HepG2 (cell line): Measurements from ENCODE around the gene LSM12. TPM values are rescaled to one million over a fixed set of nuclear protein-coding genes. Genes with fewer than 3 reads are reported as not detected.
A peak's percentile ranks its signal among the peaks of the same experiment; 100 is the strongest.

Experiments
- BRCA1 ChIP-seq: sonication (generic); formaldehyde crosslinking; IDR thresholded peaks from 2 replicates; pipeline ENCODE4 v1.4.0; 2020; ENCODE audit warnings: missing genetic modification reagents
- CEBPG ChIP-seq: IDR thresholded peaks from 2 replicates; pipeline ENCODE4 v1.6.1; 2016
- MXD3 ChIP-seq: IDR thresholded peaks from 2 replicates; pipeline ENCODE4 v1.6.1; 2016; ENCODE audit warnings: mild to moderate bottlenecking, missing biosample characterization, missing genetic modification reagents
- PHF21A ChIP-seq: sonication (generic); formaldehyde crosslinking; IDR thresholded peaks from 2 replicates; pipeline ENCODE4 v1.5.0; 2020; ENCODE audit warnings: mild to moderate bottlenecking, missing genetic modification reagents
- RELA ChIP-seq: sonication (generic); formaldehyde crosslinking; IDR thresholded peaks from 2 replicates; pipeline ENCODE4 v1.4.0; 2020; ENCODE audit warnings: missing genetic modification reagents
- REPIN1 ChIP-seq: sonication (generic); formaldehyde crosslinking; IDR thresholded peaks from 2 replicates; pipeline ENCODE4 v1.8.0; 2022; ENCODE audit warnings: missing genetic modification reagents, low read depth, mild to moderate bottlenecking, borderline replicate concordance
- REXO4 ChIP-seq: sonication (generic); formaldehyde crosslinking; IDR thresholded peaks from 2 replicates; pipeline ENCODE4 v1.8.0; 2022; ENCODE audit warnings: missing genetic modification reagents, mild to moderate bottlenecking, borderline replicate concordance
- SCMH1 ChIP-seq: sonication (generic); formaldehyde crosslinking; IDR thresholded peaks from 2 replicates; pipeline ENCODE4 v1.9.0; 2021; ENCODE audit warnings: missing genetic modification reagents, mild to moderate bottlenecking, borderline replicate concordance
- SOX5 ChIP-seq: IDR thresholded peaks from 2 replicates; pipeline ENCODE4 v1.6.1; 2016; ENCODE audit warnings: borderline replicate concordance
- TEAD2 ChIP-seq: sonication (generic); formaldehyde crosslinking; IDR thresholded peaks from 2 replicates; pipeline ENCODE4 v1.9.0; 2021; ENCODE audit warnings: missing genetic modification reagents
- TP53 ChIP-seq: sonication (generic); formaldehyde crosslinking; conservative IDR thresholded peaks from 2 replicates; pipeline ENCODE4 v1.4.0; 2020; ENCODE audit warnings: missing genetic modification reagents
- ZBTB20 ChIP-seq: sonication (generic); formaldehyde crosslinking; IDR thresholded peaks from 2 replicates; pipeline ENCODE4 v1.8.1; 2023; ENCODE audit warnings: missing genetic modification reagents, low read depth, mild to moderate bottlenecking, borderline replicate concordance
- ZFP37 ChIP-seq: sonication (generic); formaldehyde crosslinking; IDR thresholded peaks from 2 replicates; pipeline ENCODE4 v1.4.0; 2020; ENCODE audit warnings: missing genetic modification reagents, borderline replicate concordance
- ZFX ChIP-seq: sonication (generic); formaldehyde crosslinking; IDR thresholded peaks from 2 replicates; pipeline ENCODE4 v1.4.0; 2020; ENCODE audit warnings: mild to moderate bottlenecking, low read depth, missing genetic modification reagents, moderate library complexity
- ZNF101 ChIP-seq: sonication (generic); formaldehyde crosslinking; IDR thresholded peaks from 2 replicates; pipeline ENCODE4 v1.4.0; 2020; ENCODE audit warnings: mild to moderate bottlenecking, low read depth, missing genetic modification reagents, borderline replicate concordance
- ZNF296 ChIP-seq: sonication (generic); formaldehyde crosslinking; conservative IDR thresholded peaks from 2 replicates; pipeline ENCODE4 v1.5.0; 2020; ENCODE audit warnings: mild to moderate bottlenecking, missing genetic modification reagents
- ZSCAN21 ChIP-seq: sonication (generic); formaldehyde crosslinking; IDR thresholded peaks from 2 replicates; pipeline ENCODE4 v1.8.0; 2022; ENCODE audit warnings: mild to moderate bottlenecking, missing genetic modification reagents, moderate library complexity, borderline replicate concordance
- ZSCAN29 ChIP-seq: sonication (generic); formaldehyde crosslinking; conservative IDR thresholded peaks from 2 replicates; pipeline ENCODE4 v1.4.0; 2020; ENCODE audit warnings: mild to moderate bottlenecking, missing genetic modification reagents
- ZUFSP ChIP-seq: sonication (generic); formaldehyde crosslinking; IDR thresholded peaks from 2 replicates; pipeline ENCODE4 v1.9.0; 2021; ENCODE audit warnings: missing genetic modification reagents, mild to moderate bottlenecking, borderline replicate concordance
- polyA plus RNA-seq, 8 experiments: library from polyadenylated mRNA; depleted of rRNA in 3 of 8; stranded (reverse) in 7 of 8; unstranded in 1 of 8; fragments of >200 nt; fragmentation: Illumina TruSeq in 4 of 8; extraction: Trizol in 4 of 8; gene quantifications; 2 replicates each; pipeline versions ENCODE4 v1.2.1 to v1.2.3, GENCODE V29; 2011 to 2016; ENCODE audit warnings: low read depth in 4 of 8, missing spikeins in 1 of 8, mixed read lengths in 1 of 8; ENCODE audit not compliant: insufficient read depth in 1 of 8
- total RNA-seq, 5 experiments: library from RNA; depleted of rRNA; stranded (reverse); fragments of >200 nt; fragmentation: Illumina TruSeq; extraction: Trizol; gene quantifications; 2 replicates each; pipeline ENCODE4 v1.2.3, GENCODE V29; 2016; ENCODE audit warnings: low read depth in 1 of 5
- TF ChIP-seq, protein P1 (sequence below): IDR thresholded peaks from 2 replicates; pipeline ENCODE4 v1.6.1; 2016; ENCODE audit warnings: low read depth
- TF ChIP-seq, protein P2 (sequence below): sonication (generic); formaldehyde crosslinking; IDR thresholded peaks from 2 replicates; pipeline ENCODE4 v1.4.0; 2020; ENCODE audit warnings: missing genetic modification reagents
- TF ChIP-seq, protein P3 (sequence below): sonication (generic); formaldehyde crosslinking; IDR thresholded peaks from 2 replicates; pipeline ENCODE4 v1.5.0; 2020; ENCODE audit warnings: mild to moderate bottlenecking, low read depth, missing genetic modification reagents, borderline replicate concordance
- TF ChIP-seq, protein P4 (sequence below): sonication (generic); formaldehyde crosslinking; IDR thresholded peaks from 2 replicates; pipeline ENCODE4 v1.5.0; 2020; ENCODE audit warnings: missing genetic modification reagents, mild to moderate bottlenecking, borderline replicate concordance

Gene LSM12
- total and polyA plus RNA-seq, 2 of the 13 experiments (the other 11 are each of a cell fraction or from before 2014, with no cell fraction given), result 52.8 to 55.7 TPM

DNA sequence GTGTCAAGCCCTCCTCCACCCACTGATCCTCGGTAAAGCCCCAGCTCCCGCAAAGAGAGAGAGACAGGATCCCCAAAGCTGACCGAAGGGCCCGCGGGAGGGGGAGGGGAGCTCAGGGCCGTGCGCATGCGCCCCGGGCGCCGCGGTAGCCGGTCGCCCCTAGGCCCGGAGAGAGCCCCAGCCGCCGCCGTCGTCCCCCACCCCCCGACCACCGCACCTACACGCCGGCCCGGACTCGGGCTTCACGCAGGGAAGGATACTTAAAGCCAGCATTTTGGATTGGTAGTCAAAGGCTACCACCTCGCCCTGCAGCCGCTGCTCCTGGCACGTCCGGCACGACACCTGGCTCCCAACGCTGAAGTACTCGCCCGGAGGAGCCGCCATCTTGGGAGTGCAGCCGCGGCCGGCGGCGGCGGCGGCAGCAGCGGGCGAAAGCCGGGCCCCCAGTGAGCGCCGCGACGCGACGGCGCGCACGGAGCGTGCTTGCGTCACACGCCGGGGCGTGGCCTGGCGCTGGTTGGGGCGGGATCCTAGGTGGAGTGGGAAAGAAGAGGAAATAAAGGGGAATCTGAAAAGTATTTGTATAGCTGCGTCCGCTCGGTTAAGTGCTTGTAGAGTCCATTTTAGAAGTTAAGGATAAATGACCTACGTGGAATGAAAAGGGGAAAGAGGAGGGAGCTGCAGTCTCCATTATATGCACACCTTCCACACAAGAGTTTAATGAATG, at the start of gene LSM12 (continued):
- TF ChIP-seq MXD3 (CRISPR knock-in tag), result no peak
- TF ChIP-seq, protein P1, sequence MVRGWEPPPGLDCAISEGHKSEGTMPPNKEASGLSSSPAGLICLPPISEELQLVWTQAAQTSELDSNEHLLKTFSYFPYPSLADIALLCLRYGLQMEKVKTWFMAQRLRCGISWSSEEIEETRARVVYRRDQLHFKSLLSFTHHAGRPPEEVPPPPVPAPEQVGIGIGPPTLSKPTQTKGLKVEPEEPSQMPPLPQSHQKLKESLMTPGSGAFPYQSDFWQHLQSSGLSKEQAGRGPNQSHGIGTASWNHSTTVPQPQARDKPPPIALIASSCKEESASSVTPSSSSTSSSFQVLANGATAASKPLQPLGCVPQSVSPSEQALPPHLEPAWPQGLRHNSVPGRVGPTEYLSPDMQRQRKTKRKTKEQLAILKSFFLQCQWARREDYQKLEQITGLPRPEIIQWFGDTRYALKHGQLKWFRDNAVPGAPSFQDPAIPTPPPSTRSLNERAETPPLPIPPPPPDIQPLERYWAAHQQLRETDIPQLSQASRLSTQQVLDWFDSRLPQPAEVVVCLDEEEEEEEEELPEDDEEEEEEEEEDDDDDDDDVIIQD (CRISPR knock-in tag), result no peak
- TF ChIP-seq ZUFSP, result no peak
- TF ChIP-seq REXO4 (CRISPR knock-in tag), result no peak
- TF ChIP-seq, protein P2, sequence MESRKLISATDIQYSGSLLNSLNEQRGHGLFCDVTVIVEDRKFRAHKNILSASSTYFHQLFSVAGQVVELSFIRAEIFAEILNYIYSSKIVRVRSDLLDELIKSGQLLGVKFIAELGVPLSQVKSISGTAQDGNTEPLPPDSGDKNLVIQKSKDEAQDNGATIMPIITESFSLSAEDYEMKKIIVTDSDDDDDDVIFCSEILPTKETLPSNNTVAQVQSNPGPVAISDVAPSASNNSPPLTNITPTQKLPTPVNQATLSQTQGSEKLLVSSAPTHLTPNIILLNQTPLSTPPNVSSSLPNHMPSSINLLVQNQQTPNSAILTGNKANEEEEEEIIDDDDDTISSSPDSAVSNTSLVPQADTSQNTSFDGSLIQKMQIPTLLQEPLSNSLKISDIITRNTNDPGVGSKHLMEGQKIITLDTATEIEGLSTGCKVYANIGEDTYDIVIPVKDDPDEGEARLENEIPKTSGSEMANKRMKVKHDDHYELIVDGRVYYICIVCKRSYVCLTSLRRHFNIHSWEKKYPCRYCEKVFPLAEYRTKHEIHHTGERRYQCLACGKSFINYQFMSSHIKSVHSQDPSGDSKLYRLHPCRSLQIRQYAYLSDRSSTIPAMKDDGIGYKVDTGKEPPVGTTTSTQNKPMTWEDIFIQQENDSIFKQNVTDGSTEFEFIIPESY (CRISPR knock-in tag), result no peak
- no peak for TF ChIP-seq ZBTB20 (CRISPR knock-in tag)
- TF ChIP-seq CEBPG (CRISPR knock-in tag), result peak; percentile 78
- 0 out of 2 replicates have a peak, but pooled peaks have one; percentile 4 for TF ChIP-seq TP53 (CRISPR knock-in tag)
- TF ChIP-seq REPIN1 (CRISPR knock-in tag), result no peak; the same call in 1 of the 2 replicates
- TF ChIP-seq PHF21A (CRISPR knock-in tag), result no peak; the same call in 1 of the 2 replicates
- no peak for TF ChIP-seq SCMH1 (CRISPR knock-in tag)
- TF ChIP-seq, protein P3, sequence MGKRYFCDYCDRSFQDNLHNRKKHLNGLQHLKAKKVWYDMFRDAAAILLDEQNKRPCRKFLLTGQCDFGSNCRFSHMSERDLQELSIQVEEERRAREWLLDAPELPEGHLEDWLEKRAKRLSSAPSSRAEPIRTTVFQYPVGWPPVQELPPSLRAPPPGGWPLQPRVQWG (CRISPR knock-in tag), result no peak
- no peak for TF ChIP-seq RELA (CRISPR knock-in tag)
- TF ChIP-seq ZNF296, result no peak
- TF ChIP-seq ZSCAN29, result peak; percentile 65; the same call in 1 of the 2 replicates
- peak; percentile 96 for TF ChIP-seq ZFX (CRISPR knock-in tag)
- TF ChIP-seq BRCA1, result no peak
- TF ChIP-seq TEAD2 (CRISPR knock-in tag), result no peak
- TF ChIP-seq, protein P4, sequence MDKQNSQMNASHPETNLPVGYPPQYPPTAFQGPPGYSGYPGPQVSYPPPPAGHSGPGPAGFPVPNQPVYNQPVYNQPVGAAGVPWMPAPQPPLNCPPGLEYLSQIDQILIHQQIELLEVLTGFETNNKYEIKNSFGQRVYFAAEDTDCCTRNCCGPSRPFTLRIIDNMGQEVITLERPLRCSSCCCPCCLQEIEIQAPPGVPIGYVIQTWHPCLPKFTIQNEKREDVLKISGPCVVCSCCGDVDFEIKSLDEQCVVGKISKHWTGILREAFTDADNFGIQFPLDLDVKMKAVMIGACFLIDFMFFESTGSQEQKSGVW (CRISPR knock-in tag), result no peak
- no peak for TF ChIP-seq SOX5
- peak; percentile 39; the same call in 1 of the 2 replicates for TF ChIP-seq ZNF101 (CRISPR knock-in tag)
- no peak for TF ChIP-seq ZFP37 (CRISPR knock-in tag)
- TF ChIP-seq ZSCAN21 (CRISPR knock-in tag), result peak; percentile 44
